ENCODE results near the gene STIM1.

STIM1 gene

GRCh38 chr11:4060182-4060923 is 204.9 kb downstream of the STIM1 start:
- Histone ChIP-seq H3K27ac (ENCODE audit: low read length) (no peak overlapping the region), H4K20me1 (ENCODE audit: insufficient read depth, low read length) (no peaks in the 10 kb centered on the region), H3K4me3 (ENCODE audit: low read depth in 1 of 2, low read length in 2 of 2) (no peak overlapping the region), H3K4me2 (ENCODE audit: insufficient read depth, low read length) (no peak overlapping the region), H2AFZ (ENCODE audit: low read depth, low read length) (no peak overlapping the region), H3K27me3 (ENCODE audit: insufficient read depth, low read length, poor library complexity) (no peaks in the 10 kb centered on the region), H3K9me3 (ENCODE audit: insufficient read depth, low read length, severe bottlenecking) (no peaks in the 10 kb centered on the region), H3K79me2 (ENCODE audit: insufficient read depth, low read length) (no peaks in the 10 kb centered on the region), H3K36me3 (ENCODE audit: insufficient read depth, low read length) (peaks cover 64% of the 10 kb centered on the region), H3K9ac (ENCODE audit: low read depth, low read length) (no peak overlapping the region), H3K4me1 (ENCODE audit: insufficient read depth, low read length) (no peaks in the 10 kb centered on the region)
- DNase-seq (no peak), ATAC-seq (ENCODE audit: insufficient read depth, low read depth) (no peak)
- TF ChIP-seq EZH2 (IDR thresholded peaks at IDR 0.05; ENCODE audit: borderline replicate concordance, low read depth, low read length, severe bottlenecking) (no peak), CTCF (IDR thresholded peaks at IDR 0.05; ENCODE audit: borderline replicate concordance, extremely low read depth, low read length, poor library complexity, severe bottlenecking) (no peak)

GRCh38 chr11:4061700-4062099 is 206.2 kb downstream of the STIM1 start:
- H3K4me2 ChIP-seq (ENCODE audit: insufficient read depth, low read length): no peak overlapping the region
- ATAC-seq (ENCODE audit: insufficient read depth, low read depth): no peak
- TF ChIP-seq CTCF (IDR thresholded peaks at IDR 0.05; ENCODE audit: borderline replicate concordance, extremely low read depth, low read length, poor library complexity, severe bottlenecking) (no peak), EZH2 (IDR thresholded peaks at IDR 0.05; ENCODE audit: borderline replicate concordance, low read depth, low read length, severe bottlenecking) (no peak)
- no peak overlapping the region for H2AFZ ChIP-seq (ENCODE audit: low read depth, low read length)
- no peaks in the 10 kb centered on the region for H3K9me3 ChIP-seq (ENCODE audit: insufficient read depth, low read length, severe bottlenecking)
- DNase-seq: no peak
- H3K4me1 ChIP-seq (ENCODE audit: insufficient read depth, low read length): no peaks in the 10 kb centered on the region
- no peak overlapping the region for H3K4me3 ChIP-seq (ENCODE audit: low read depth in 1 of 2, low read length in 2 of 2)
- no peaks in the 10 kb centered on the region for H4K20me1 ChIP-seq (ENCODE audit: insufficient read depth, low read length)
- H3K36me3 ChIP-seq (ENCODE audit: insufficient read depth, low read length): peaks cover 55% of the 10 kb centered on the region
- H3K79me2 ChIP-seq (ENCODE audit: insufficient read depth, low read length): no peaks in the 10 kb centered on the region
- H3K27ac ChIP-seq (ENCODE audit: low read length): no peak overlapping the region
- no peak overlapping the region for H3K9ac ChIP-seq (ENCODE audit: low read depth, low read length)
- no peaks in the 10 kb centered on the region for H3K27me3 ChIP-seq (ENCODE audit: insufficient read depth, low read length, poor library complexity)

- H3K9me3 ChIP-seq (ENCODE audit: insufficient read depth, low read length, severe bottlenecking): no peaks in the 10 kb centered on the region
- H3K36me3 ChIP-seq (ENCODE audit: insufficient read depth, low read length): peaks cover 45% of the 10 kb centered on the region
- no peak overlapping the region for H3K4me2 ChIP-seq (ENCODE audit: insufficient read depth, low read length)
- ATAC-seq (ENCODE audit: insufficient read depth, low read depth) (no peak), DNase-seq (no peak)
- no peak overlapping the region for H3K27ac ChIP-seq (ENCODE audit: low read length)
- no peaks in the 10 kb centered on the region for H3K79me2 ChIP-seq (ENCODE audit: insufficient read depth, low read length)
- no peaks in the 10 kb centered on the region for H4K20me1 ChIP-seq (ENCODE audit: insufficient read depth, low read length)
- H3K4me3 ChIP-seq (ENCODE audit: low read depth in 1 of 2, low read length in 2 of 2): no peak overlapping the region
- no peaks in the 10 kb centered on the region for H3K27me3 ChIP-seq (ENCODE audit: insufficient read depth, low read length, poor library complexity)
- H3K4me1 ChIP-seq (ENCODE audit: insufficient read depth, low read length): peaks cover 6% of the 10 kb centered on the region
- no peak overlapping the region for H3K9ac ChIP-seq (ENCODE audit: low read depth, low read length)
- TF ChIP-seq EZH2 (IDR thresholded peaks at IDR 0.05; ENCODE audit: borderline replicate concordance, low read depth, low read length, severe bottlenecking) (no peak), CTCF (IDR thresholded peaks at IDR 0.05; ENCODE audit: borderline replicate concordance, extremely low read depth, low read length, poor library complexity, severe bottlenecking) (no peak)
- no peak overlapping the region for H2AFZ ChIP-seq (ENCODE audit: low read depth, low read length)
Observed at GRCh38 chr11:4063348-4063747, 207.9 kb downstream of the STIM1 start.

Measured in DND-41 (cell line).